GM12878 (cell line): ENCODE data around the gene AP2S1. TPM values are rescaled to one million over a fixed set of nuclear protein-coding genes. Genes with fewer than 3 reads are reported as not detected.
A peak's percentile ranks its signal among the peaks of the same experiment; 100 is the strongest.

Source experiments
- ATAC-seq: fragments of 200-7000 bp; cut with Tn5 transposase; 3 replicates; pipeline ENCODE4 v1.9.1; 2020; ENCODE audit warnings: mild to moderate bottlenecking, moderate library complexity
- BruUV-seq: library from RNA; stranded (reverse); fragments of 400-500 nt; replicated peaks from 2 replicates; lab custom pipeline; 2021; lab: Mats Ljungman, UMichigan
- CTCF ChIA-PET: fragments of 300-600 bp; sonication (Branson Sonifier 250); formaldehyde crosslinking; extraction: SDS; loops from one replicate; lab custom pipeline; 2021; ENCODE audit warnings: inconsistent platforms; lab: Yijun Ruan, JAX
- POLR2A ChIA-PET: fragments of 350-600 bp; formaldehyde crosslinking; extraction: SDS; loops from one replicate; lab custom pipeline; 2021; ENCODE audit warnings: inconsistent platforms; lab: Charles Lee
- RAD21 ChIA-PET: fragments of 300-600 bp; sonication (Branson Sonifier 250); formaldehyde crosslinking; loops from one replicate; lab custom pipeline; 2023; ENCODE audit warnings: antibody characterized with exemption; ENCODE audit not compliant: unreplicated experiment; lab: Charles Lee
- SMC1A ChIA-PET: fragments of 300-600 bp; sonication (Branson Sonifier 250); formaldehyde crosslinking; loops from one replicate; lab custom pipeline; 2023; ENCODE audit not compliant: unreplicated experiment, uncharacterized antibody; lab: Charles Lee
- DNase-seq: peaks from one replicate; pipeline ENCODE4 v3.0.0-alpha.2; 2011; ENCODE audit warnings: low read depth, low spot score
- FAIRE-seq: peaks from 3 replicates; lab custom pipeline; 2011; peaks lifted over from hg19 to GRCh38; lab: Jason Lieb, UNC
- H2AFZ ChIP-seq: 2 replicates; pipeline ENCODE4 v1.6.0; 2011; ENCODE audit warnings: low read depth, low read length, control low read depth; ENCODE audit not compliant: control insufficient read depth
- H3K27ac ChIP-seq: 2 replicates; pipeline ENCODE4 v1.5.1; 2011; ENCODE audit warnings: control low read depth; ENCODE audit not compliant: control insufficient read depth, insufficient read depth
- H3K27me3 ChIP-seq, 2 experiments: replicated peaks in 1 of 2; 2 replicates each; pipeline versions ENCODE4 v1.6.0 to v1.6.1; 2011; ENCODE audit warnings: low read length in 1 of 2; ENCODE audit not compliant: control insufficient read depth in 2 of 2, insufficient read depth in 2 of 2
- H3K36me3 ChIP-seq, 2 experiments: 2 replicates each; pipeline ENCODE4 v1.5.1; 2011; ENCODE audit warnings: low read length in 1 of 2; ENCODE audit not compliant: control insufficient read depth in 2 of 2, insufficient read depth in 2 of 2
- H3K4me1 ChIP-seq: 2 replicates; pipeline ENCODE4 v1.6.1; 2011; ENCODE audit warnings: mild to moderate bottlenecking, low read length, moderate library complexity, mixed read lengths; ENCODE audit not compliant: control insufficient read depth, insufficient read depth
- H3K4me2 ChIP-seq: 2 replicates; pipeline ENCODE4 v1.6.0; 2011; ENCODE audit warnings: control low read depth; ENCODE audit not compliant: control insufficient read depth, insufficient read depth
- H3K4me3 ChIP-seq: fragments of 200-600 bp; sonication (generic); 2 replicates; pipeline ENCODE4 v1.5.1; 2016
- H3K79me2 ChIP-seq: 2 replicates; pipeline ENCODE4 v1.6.0; 2011; ENCODE audit warnings: low read length; ENCODE audit not compliant: control insufficient read depth, insufficient read depth
- H3K9ac ChIP-seq: 2 replicates; pipeline ENCODE4 v1.8.0; 2011; ENCODE audit warnings: low read length, control low read depth, mixed read lengths; ENCODE audit not compliant: control insufficient read depth, insufficient read depth
- H3K9me3 ChIP-seq: replicated peaks from 3 replicates; pipeline ENCODE4 v1.5.1; 2011; ENCODE audit warnings: mild to moderate bottlenecking, low read length; ENCODE audit not compliant: control insufficient read depth, insufficient read depth
- H4K20me1 ChIP-seq: 2 replicates; pipeline ENCODE4 v1.6.0; 2011; ENCODE audit not compliant: control insufficient read depth, insufficient read depth
- BMI1 ChIP-seq: fragments of 450-650 bp; IDR thresholded peaks from 2 replicates; pipeline ENCODE4 v1.6.1; 2016; ENCODE audit warnings: mild to moderate bottlenecking, moderate library complexity, borderline replicate concordance
- CBFB ChIP-seq: IDR thresholded peaks from 2 replicates; pipeline ENCODE4 v1.6.1; 2016; ENCODE audit warnings: antibody characterized with exemption, low read depth
- CBX3 ChIP-seq: fragments of 200-600 bp; sonication (generic); IDR thresholded peaks from 2 replicates; pipeline ENCODE4 v1.6.1; 2016; ENCODE audit warnings: low read depth, borderline replicate concordance
- DPF2 ChIP-seq: fragments of 450-650 bp; IDR thresholded peaks from 2 replicates; pipeline ENCODE4 v1.6.1; 2017; ENCODE audit warnings: mild to moderate bottlenecking
- EGR1 ChIP-seq, 2 experiments: IDR thresholded peaks; 1 replicate in 1 of 2; 2 replicates in 1 of 2; pipeline ENCODE4 v1.6.1; 2011 to 2012; ENCODE audit warnings: low read depth in 2 of 2, low read length in 2 of 2, borderline replicate concordance in 1 of 2, mild to moderate bottlenecking in 1 of 2, moderate library complexity in 1 of 2
- IKZF1 ChIP-seq: fragments of 450-650 bp; conservative IDR thresholded peaks from 2 replicates; pipeline ENCODE4 v1.6.1; 2017; ENCODE audit warnings: antibody characterized with exemption, mild to moderate bottlenecking
- IKZF2 ChIP-seq, 2 experiments: fragments of 450-650 bp; IDR thresholded peaks; 2 replicates each; pipeline ENCODE4 v1.6.1; 2017; ENCODE audit warnings: mild to moderate bottlenecking in 2 of 2, moderate library complexity in 2 of 2
- IRF4 ChIP-seq: IDR thresholded peaks from 2 replicates; pipeline ENCODE4 v1.6.1; 2011; ENCODE audit warnings: low read depth, low read length
- MTA2 ChIP-seq: fragments of 450-650 bp; IDR thresholded peaks from 2 replicates; pipeline ENCODE4 v1.6.1; 2016; ENCODE audit warnings: low read depth, mild to moderate bottlenecking, moderate library complexity
- NFIC ChIP-seq: IDR thresholded peaks from 2 replicates; pipeline ENCODE4 v1.6.1; 2012; ENCODE audit warnings: low read depth, mild to moderate bottlenecking, inconsistent platforms, low read length, moderate library complexity
- RAD21 ChIP-seq: IDR thresholded peaks from 2 replicates; pipeline ENCODE4 v1.6.1; 2011; ENCODE audit warnings: mild to moderate bottlenecking, low read depth, low read length, moderate library complexity; ENCODE audit not compliant: insufficient read depth
- SPI1 ChIP-seq: IDR thresholded peaks from 2 replicates; pipeline ENCODE4 v1.6.1; 2011; ENCODE audit warnings: low read depth, mild to moderate bottlenecking, low read length, moderate library complexity, borderline replicate concordance; ENCODE audit not compliant: insufficient read depth
- STAT1 ChIP-seq: fragments of 450-650 bp; conservative IDR thresholded peaks from 2 replicates; pipeline ENCODE4 v1.6.1; 2014; ENCODE audit warnings: antibody characterized with exemption, mild to moderate bottlenecking
- ZBTB4 ChIP-seq: fragments of 450-650 bp; formaldehyde crosslinking; IDR thresholded peaks from 2 replicates; pipeline ENCODE4 v1.4.0; 2022; ENCODE audit warnings: mild to moderate bottlenecking, moderate library complexity
- whole genome bisulfite sequencing: methylation state at CpG from one replicate; pipeline ENCODE4 v1.1.6; 2016; ENCODE audit warnings: low lambda C conversion rate; ENCODE audit not compliant: insufficient replicate concordance, insufficient coverage; ENCODE audit errors: missing lambda C conversion rate; 5-methylcytosine and 5-hydroxymethylcytosine counted together
- in situ Hi-C: fragments of 300-500 bp; cut with MboI; formaldehyde crosslinking; loops from 9 replicates; pipeline ENCODE4 v1.14.3; 2018; ENCODE audit warnings: mixed read lengths
- intact Hi-C: fragments of 100-400 bp; cut with micrococcal nuclease; formaldehyde crosslinking; loops from one replicate; pipeline ENCODE4 v1.14.2; 2022; ENCODE audit not compliant: unreplicated experiment
- polyA plus RNA-seq, 11 experiments: library from polyadenylated mRNA; depleted of rRNA in 4 of 11; unstranded in 6 of 11; stranded (reverse) in 5 of 11; fragments of >200 nt; fragmentation: Nextera tagmentation in 4 of 11; fragmentation: Illumina TruSeq in 1 of 11; extraction: Ambion mirVana in 4 of 11; extraction: Trizol in 1 of 11; gene quantifications; 1 replicate in 1 of 11; 2 replicates in 10 of 11; pipeline versions ENCODE4 v1.2.1 to v1.2.3, GENCODE V29; 2011 to 2016; ENCODE audit warnings: inconsistent platforms in 2 of 11, missing spikeins in 2 of 11, low read depth in 1 of 11
- total RNA-seq, 4 experiments: library from RNA; depleted of rRNA in 3 of 4; stranded (reverse); fragments of >200 nt in 3 of 4; fragmentation: Illumina TruSeq in 1 of 4; extraction: Trizol in 1 of 4; gene quantifications; 2 replicates each; pipeline versions ENCODE4 v1.2.1 to v1.2.3, GENCODE V29; 2013 to 2021

The AP2S1 gene
- total and polyA plus RNA-seq, 10 of the 15 experiments (the other 5 are each of a cell fraction or from before 2014, with no cell fraction given) = 10.8 to 239 (median 104) TPM

- Histone ChIP-seq H2AFZ (no peak overlapping the region), H3K4me3 (no peak overlapping the region), H4K20me1 (no peaks in the 10 kb centered on the region), H3K27ac (no peak overlapping the region), H3K9ac (no peak overlapping the region), H3K4me2 (no peak overlapping the region), H3K4me1 (no peaks in the 10 kb centered on the region), H3K36me3 (no peaks in the 10 kb centered on the region), H3K79me2 (no peaks in the 10 kb centered on the region), H3K27me3 (no peaks in the 10 kb centered on the region), H3K9me3 (no peaks in the 10 kb centered on the region)
- BruUV-seq = no TSS peak
- CTCF ChIA-PET = interaction anchor here (0.7 to 1.8 kb wide), 4 partner anchors 13 to 37 kb away, joined by 3 to 4 read pairs (median 4); no protein-coding TSS in a partner anchor
- no peak for FAIRE-seq
- ATAC-seq = peak; percentile 51; the same call in 2 of the 3 replicates
- intact Hi-C loops = no loop called here
- RAD21 ChIA-PET = interaction anchor here (0.8 to 1.0 kb wide), 2 partner anchors 18 to 36 kb away, joined by 3 to 4 read pairs; no protein-coding TSS in a partner anchor
- POLR2A ChIA-PET = interaction anchor here (0.6 to 1.4 kb wide), 3 partner anchors 16 to 26 kb away, joined by 3 to 5 read pairs (median 3); no protein-coding TSS in a partner anchor
- no peak for DNase-seq
- in situ Hi-C loops = no loop called here
- TF ChIP-seq IRF4 = no peak
- 0 out of 2 replicates have a peak, but pooled peaks have one; percentile 40 for TF ChIP-seq MTA2
- no peak for TF ChIP-seq STAT1
- TF ChIP-seq IKZF1 = peak; percentile 58; the same call in 1 of the 2 replicates
- TF ChIP-seq DPF2 = 0 out of 2 replicates have a peak, but pooled peaks have one; percentile 23
- peak; percentile 38 to 60; a peak in 2 of 4 replicates for TF ChIP-seq IKZF2 (IDR thresholded peaks at IDR 0.05)
- TF ChIP-seq SPI1 = peak; percentile 61; the same call in 1 of the 2 replicates
- SMC1A ChIA-PET = interaction anchor here (0.7 to 1.0 kb wide), 3 partner anchors 8 to 19 kb away, joined by 3 read pairs; no protein-coding TSS in a partner anchor
- WGBS = 45% methylated on average over 1 of the region's 2 CpGs
These were observed 47.1 kb downstream of the AP2S1 start for GRCh38 chr19:46803555-46803954.

- ChIA-PET SMC1A (no interaction called here), CTCF (no interaction called here), POLR2A (interaction anchor here (1.5 kb wide), 1 partner anchor 9 kb away, joined by 6 read pairs; no protein-coding TSS in a partner anchor), RAD21 (no interaction called here)
- H3K4me2 ChIP-seq = no peak overlapping the region
- no peaks in the 10 kb centered on the region for H3K36me3 ChIP-seq
- no peaks in the 10 kb centered on the region for H3K4me1 ChIP-seq
- no peaks in the 10 kb centered on the region for H4K20me1 ChIP-seq
- H3K79me2 ChIP-seq = no peaks in the 10 kb centered on the region
- in situ Hi-C loops = no loop called here
- H2AFZ ChIP-seq = no peak overlapping the region
- H3K27me3 ChIP-seq = no peaks in the 10 kb centered on the region
- WGBS = 51% methylated on average over 5 of the region's 5 CpGs
- no peak overlapping the region for H3K4me3 ChIP-seq
- no peak for FAIRE-seq
- intact Hi-C loops = no loop called here
- no peak for DNase-seq
- no peak overlapping the region for H3K9ac ChIP-seq
- no TSS peak for BruUV-seq
- no peak for ATAC-seq
- no peaks in the 10 kb centered on the region for H3K9me3 ChIP-seq
- H3K27ac ChIP-seq = no peak overlapping the region
- TF ChIP-seq DPF2 (no peak), RAD21 (no peak), EGR1 (IDR thresholded peaks at IDR 0.05; ENCODE audit: borderline replicate concordance in 1 of 2, low read depth in 2 of 2, low read length in 2 of 2) (no peak), BMI1 (no peak), CBFB (no peak), CBX3 (no peak), ZBTB4 (CRISPR knock-in tag) (no peak), NFIC (no peak)
These were observed 48.5 kb downstream of the AP2S1 start for GRCh38 chr19:46802152-46802551.
